Subcutaneous abdominal adipose tissue (tissue), 5 donors: ENCODE data around the gene VAV3.

Experiments
- H3K27ac ChIP-seq: one replicate; pipeline ENCODE4 v1.7.0; 2013; ENCODE audit warnings: low read depth, mild to moderate bottlenecking, inconsistent platforms, low read length, moderate library complexity
- H3K27me3 ChIP-seq, 5 donors: one replicate each; pipeline ENCODE4 v1.7.0; 2013; ENCODE audit warnings: low read length in 5 of 5, inconsistent platforms in 1 of 5; ENCODE audit not compliant: control insufficient read depth in 5 of 5, insufficient read depth in 4 of 5
- H3K36me3 ChIP-seq, 5 donors: one replicate each; pipeline ENCODE4 v1.7.0; 2013; ENCODE audit warnings: low read length in 5 of 5; ENCODE audit not compliant: control insufficient read depth in 5 of 5, insufficient read depth in 5 of 5
- H3K4me1 ChIP-seq, 5 donors: one replicate each; pipeline ENCODE4 v1.7.0; 2013; ENCODE audit warnings: low read length in 5 of 5, mild to moderate bottlenecking in 3 of 5, moderate library complexity in 1 of 5; ENCODE audit not compliant: control insufficient read depth in 5 of 5, insufficient read depth in 5 of 5
- H3K4me3 ChIP-seq, 5 donors: one replicate each; pipeline ENCODE4 v1.7.0; 2013; ENCODE audit warnings: low read length in 5 of 5, low read depth in 1 of 5
- H3K9ac ChIP-seq, 5 donors: one replicate each; pipeline ENCODE4 v1.7.0; 2013; ENCODE audit warnings: low read length in 5 of 5, mild to moderate bottlenecking in 4 of 5, moderate library complexity in 3 of 5
- H3K9me3 ChIP-seq, 5 donors: one replicate each; pipeline ENCODE4 v1.7.0; 2013; ENCODE audit warnings: low read length in 5 of 5; ENCODE audit not compliant: control insufficient read depth in 5 of 5
- donor health status: healthy.
- donor health status: healthy.
- donor health status: healthy.
- donor health status: healthy.
- donor health status: healthy.

The VAV3 gene

GRCh38 chr1:107626073-107626796, 338.7 kb downstream of the VAV3 start:
- Histone ChIP-seq H3K27me3 (no peaks in the 10 kb centered on the region), H3K4me1 (peaks cover 0 to 15% (median 6%) of the 10 kb centered on the region in 5 donors), H3K4me3 (no peak overlapping the region), H3K9me3 (no peaks in the 10 kb centered on the region), H3K36me3 (no peaks in the 10 kb centered on the region), H3K9ac (peak overlapping the region in 1 of 5 donors; percentile 20), H3K27ac (peak overlapping the region; percentile 68)

- Histone ChIP-seq H3K27me3 (no peaks in the 10 kb centered on the region), H3K36me3 (no peaks in the 10 kb centered on the region), H3K4me3 (no peak overlapping the region), H3K27ac (no peak overlapping the region), H3K9ac (no peak overlapping the region), H3K4me1 (peaks cover 0 to 15% (median 6%) of the 10 kb centered on the region in 5 donors), H3K9me3 (no peaks in the 10 kb centered on the region)
These were observed 339.5 kb downstream of the VAV3 start for GRCh38 chr1:107625405-107626029.

- H3K9ac ChIP-seq, result no peak overlapping the region
- H3K36me3 ChIP-seq, result no peaks in the 10 kb centered on the region
- H3K9me3 ChIP-seq, result no peaks in the 10 kb centered on the region
- H3K4me3 ChIP-seq, result no peak overlapping the region
- H3K4me1 ChIP-seq, result peaks cover 0 to 15% (median 6%) of the 10 kb centered on the region in 5 donors
- H3K27ac ChIP-seq, result no peak overlapping the region
- no peaks in the 10 kb centered on the region for H3K27me3 ChIP-seq
These were observed 341.5 kb downstream of the VAV3 start for GRCh38 chr1:107623431-107623830.

- H3K36me3 ChIP-seq, result no peaks in the 10 kb centered on the region
- H3K4me1 ChIP-seq, result peaks cover 0 to 15% (median 6%) of the 10 kb centered on the region in 5 donors
- no peaks in the 10 kb centered on the region for H3K9me3 ChIP-seq
- H3K27me3 ChIP-seq, result no peaks in the 10 kb centered on the region
- no peak overlapping the region for H3K27ac ChIP-seq
- no peak overlapping the region for H3K9ac ChIP-seq
- no peak overlapping the region for H3K4me3 ChIP-seq
These were observed 342.0 kb downstream of the VAV3 start for GRCh38 chr1:107622966-107623365.

- Histone ChIP-seq H3K4me3 (no peak overlapping the region), H3K9me3 (no peaks in the 10 kb centered on the region), H3K27ac (no peak overlapping the region), H3K36me3 (no peaks in the 10 kb centered on the region), H3K9ac (no peak overlapping the region), H3K4me1 (peaks cover 0 to 15% (median 6%) of the 10 kb centered on the region in 5 donors), H3K27me3 (no peaks in the 10 kb centered on the region)
These were observed 342.4 kb downstream of the VAV3 start for GRCh38 chr1:107622535-107622934.

- H3K9me3 ChIP-seq, result peaks cover 0 to 5% (median 0%) of the 10 kb centered on the region in 5 donors
- no peak overlapping the region for H3K4me3 ChIP-seq
- no peak overlapping the region for H3K27ac ChIP-seq
- H3K27me3 ChIP-seq, result no peaks in the 10 kb centered on the region
- H3K36me3 ChIP-seq, result no peaks in the 10 kb centered on the region
- H3K4me1 ChIP-seq, result peaks cover 0 to 2% (median 0%) of the 10 kb centered on the region in 5 donors
- no peak overlapping the region for H3K9ac ChIP-seq
These were observed 344.2 kb downstream of the VAV3 start for GRCh38 chr1:107620753-107621152.

GRCh38 chr1:107618539-107618938, 346.4 kb downstream of the VAV3 start:
- no peak overlapping the region for H3K27ac ChIP-seq
- H3K4me1 ChIP-seq, result no peaks in the 10 kb centered on the region
- no peaks in the 10 kb centered on the region for H3K27me3 ChIP-seq
- peaks cover 0 to 5% (median 0%) of the 10 kb centered on the region in 5 donors for H3K9me3 ChIP-seq
- H3K9ac ChIP-seq, result no peak overlapping the region
- no peaks in the 10 kb centered on the region for H3K36me3 ChIP-seq
- no peak overlapping the region for H3K4me3 ChIP-seq

- Histone ChIP-seq H3K27me3 (no peaks in the 10 kb centered on the region), H3K27ac (no peak overlapping the region), H3K36me3 (no peaks in the 10 kb centered on the region), H3K9me3 (peaks cover 0 to 5% (median under 1%) of the 10 kb centered on the region in 5 donors), H3K4me1 (no peaks in the 10 kb centered on the region), H3K4me3 (no peak overlapping the region), H3K9ac (no peak overlapping the region)
These were observed 347.1 kb downstream of the VAV3 start for GRCh38 chr1:107617921-107618320.

- H3K36me3 ChIP-seq, result no peaks in the 10 kb centered on the region
- H3K4me1 ChIP-seq, result no peaks in the 10 kb centered on the region
- peaks cover 0 to 8% (median 4%) of the 10 kb centered on the region in 5 donors for H3K9me3 ChIP-seq
- no peak overlapping the region for H3K9ac ChIP-seq
- H3K27ac ChIP-seq, result no peak overlapping the region
- no peaks in the 10 kb centered on the region for H3K27me3 ChIP-seq
- no peak overlapping the region for H3K4me3 ChIP-seq
These were observed 347.5 kb downstream of the VAV3 start for GRCh38 chr1:107617456-107617855.

- peaks cover 0 to 9% (median 6%) of the 10 kb centered on the region in 5 donors for H3K9me3 ChIP-seq
- no peaks in the 10 kb centered on the region for H3K36me3 ChIP-seq
- no peak overlapping the region for H3K4me3 ChIP-seq
- no peak overlapping the region for H3K27ac ChIP-seq
- no peaks in the 10 kb centered on the region for H3K27me3 ChIP-seq
- H3K4me1 ChIP-seq, result no peaks in the 10 kb centered on the region
- H3K9ac ChIP-seq, result no peak overlapping the region
These were observed 355.2 kb downstream of the VAV3 start for GRCh38 chr1:107609808-107610207.
